ENCODE data around the gene NRSN1. TPM values are rescaled to one million over a fixed set of nuclear protein-coding genes. Genes with fewer than 3 reads are reported as not detected.

Gene NRSN1
- total and polyA plus RNA-seq, 2 of the 13 experiments (the other 11 are each of a cell fraction or from before 2014, with no cell fraction given), result not detected

- TF ChIP-seq ZNF207 (IDR thresholded peaks at IDR 0.05; ENCODE audit: borderline replicate concordance) (no peak), CREM (IDR thresholded peaks at IDR 0.05) (peak; percentile 81), CREM (CRISPR knock-in tag; IDR thresholded peaks at IDR 0.05) (no peak), ARNTL (CRISPR knock-in tag; IDR thresholded peaks at IDR 0.05) (no peak), ZNF382 (CRISPR knock-in tag; IDR thresholded peaks at IDR 0.05; ENCODE audit: borderline replicate concordance) (no peak), ZNF598 (CRISPR knock-in tag; IDR thresholded peaks at IDR 0.05; ENCODE audit: borderline replicate concordance) (0 out of 2 replicates have a peak, but pooled peaks have one; percentile 11), CHCHD3 (CRISPR knock-in tag; IDR thresholded peaks at IDR 0.05) (no peak), REXO4 (CRISPR knock-in tag; IDR thresholded peaks at IDR 0.05; ENCODE audit: borderline replicate concordance) (no peak), SRSF9 (IDR thresholded peaks at IDR 0.05; ENCODE audit: borderline replicate concordance, insufficient read depth, low read depth, low read length, poor library complexity, severe bottlenecking) (no peak), KAT8 (CRISPR knock-in tag; IDR thresholded peaks at IDR 0.05) (peak; percentile 73), ZBTB43 (CRISPR knock-in tag; conservative IDR thresholded peaks at IDR 0.05) (no peak), HBP1 (CRISPR knock-in tag; IDR thresholded peaks at IDR 0.05; ENCODE audit: low read depth) (no peak), NFYB (CRISPR knock-in tag; IDR thresholded peaks at IDR 0.05) (no peak), ZNF383 (CRISPR knock-in tag; IDR thresholded peaks at IDR 0.05; ENCODE audit: borderline replicate concordance) (no peak), ZFP82 (CRISPR knock-in tag; IDR thresholded peaks at IDR 0.05; ENCODE audit: borderline replicate concordance) (no peak), HDAC2 (CRISPR knock-in tag; IDR thresholded peaks at IDR 0.05) (peak; percentile 80), PPARG (CRISPR knock-in tag; conservative IDR thresholded peaks at IDR 0.05) (0 out of 2 replicates have a peak, but pooled peaks have one; percentile 39), ZKSCAN1 (IDR thresholded peaks at IDR 0.05; ENCODE audit: low read length) (no peak), ZNF414 (CRISPR knock-in tag; IDR thresholded peaks at IDR 0.05) (no peak), GATAD2A (CRISPR knock-in tag; IDR thresholded peaks at IDR 0.05) (peak; percentile 74), ZNF362 (CRISPR knock-in tag; IDR thresholded peaks at IDR 0.05; ENCODE audit: borderline replicate concordance) (no peak), RFXAP (CRISPR knock-in tag; IDR thresholded peaks at IDR 0.05; ENCODE audit: borderline replicate concordance) (no peak), KDM3A (CRISPR knock-in tag; IDR thresholded peaks at IDR 0.05; ENCODE audit: low read depth) (peak; percentile 63; the same call in 1 of the 2 replicates), ZFP36L2 (CRISPR knock-in tag; IDR thresholded peaks at IDR 0.05) (no peak)
These were observed 19.7 kb downstream of the NRSN1 start (continued) for GRCh38 chr6:24145690-24146131.
